HEK293 (cell line): Measurements from ENCODE around the gene TXNDC2.

Experiments
- CTCF ChIA-PET: fragments of 350-600 bp; formaldehyde crosslinking; extraction: SDS; loops from one replicate; lab custom pipeline; 2021; ENCODE audit warnings: antibody characterized with exemption; lab: Yijun Ruan, JAX
- POLR2A ChIA-PET: fragments of 300-600 bp; formaldehyde crosslinking; extraction: SDS; loops from one replicate; lab custom pipeline; 2020; ENCODE audit warnings: antibody characterized with exemption, inconsistent platforms; lab: Yijun Ruan, JAX
- H3K27ac ChIP-seq: fragments of 200-500 bp; sonication (Bioruptor generic); 2 replicates; pipeline ENCODE4 v1.5.1; 2014; ENCODE audit warnings: low read depth, low read length, control low read depth, inconsistent platforms; ENCODE audit errors: extremely low read depth
- H3K36me3 ChIP-seq, 2 experiments: fragments of 200-500 bp in 1 of 2; sonication (Bioruptor generic) in 1 of 2; 1 replicate in 1 of 2; 2 replicates in 1 of 2; pipeline ENCODE4 v1.5.1; 2014 to 2017; ENCODE audit warnings: inconsistent platforms in 2 of 2, low read length in 2 of 2; ENCODE audit not compliant: control insufficient read depth in 2 of 2, insufficient read depth in 1 of 2
- H3K4me1 ChIP-seq: fragments of 200-500 bp; sonication (Bioruptor generic); 2 replicates; pipeline ENCODE4 v1.5.1; 2014; ENCODE audit warnings: mild to moderate bottlenecking, low read length, inconsistent platforms; ENCODE audit not compliant: control insufficient read depth, insufficient read depth
- H3K4me3 ChIP-seq: 2 replicates; pipeline ENCODE4 v1.5.1; 2011; ENCODE audit warnings: low read depth, mild to moderate bottlenecking, control low read depth, low read length, moderate library complexity
- H3K9me3 ChIP-seq: fragments of 200-500 bp; sonication (Bioruptor generic); 2 replicates; pipeline ENCODE4 v1.5.1; 2014; ENCODE audit warnings: low read depth, low read length, inconsistent platforms; ENCODE audit not compliant: control insufficient read depth, insufficient read depth
- GLI2 ChIP-seq: fragments of 450-650 bp; formaldehyde crosslinking; IDR thresholded peaks from 2 replicates; pipeline ENCODE4; 2017; ENCODE audit warnings: missing biosample characterization, missing genetic modification characterization, low read depth, borderline replicate concordance
- HOXD13 ChIP-seq: sonication (generic); formaldehyde crosslinking; IDR thresholded peaks from 2 replicates; pipeline ENCODE4 v1.8.0; 2022; ENCODE audit warnings: missing genetic modification reagents, borderline replicate concordance
- OVOL3 ChIP-seq: fragments of 450-650 bp; formaldehyde crosslinking; IDR thresholded peaks from 2 replicates; pipeline ENCODE4 v1.5.1; 2016; ENCODE audit warnings: missing biosample characterization, missing genetic modification characterization
- SP3 ChIP-seq: fragments of 450-650 bp; formaldehyde crosslinking; IDR thresholded peaks from 2 replicates; pipeline ENCODE4 v1.5.1; 2016; ENCODE audit warnings: missing biosample characterization, missing genetic modification characterization
- TCF7L2 ChIP-seq: IDR thresholded peaks from 2 replicates; pipeline ENCODE4 v1.6.1; 2011; ENCODE audit warnings: low read depth, mild to moderate bottlenecking, inconsistent platforms, low read length, moderate library complexity, borderline replicate concordance
- ZBTB17 ChIP-seq: fragments of 450-650 bp; formaldehyde crosslinking; IDR thresholded peaks from 2 replicates; pipeline ENCODE4 v1.5.1; 2016; ENCODE audit warnings: missing biosample characterization, missing genetic modification characterization
- ZNF202 ChIP-seq: fragments of 450-650 bp; formaldehyde crosslinking; IDR thresholded peaks from 2 replicates; pipeline ENCODE4 v1.5.1; 2016; ENCODE audit warnings: missing biosample characterization, missing genetic modification characterization, borderline replicate concordance
- ZNF274 ChIP-seq, 2 experiments: fragments of 200-500 bp in 1 of 2; fragments of 450-650 bp in 1 of 2; sonication (Bioruptor generic) in 1 of 2; formaldehyde crosslinking in 1 of 2; IDR thresholded peaks; 2 replicates each; pipeline versions ENCODE4 v1.5.1 to v1.6.1; 2014 to 2016; ENCODE audit warnings: borderline replicate concordance in 1 of 2, inconsistent platforms in 1 of 2, low read length in 1 of 2, missing biosample characterization in 1 of 2, missing genetic modification characterization in 1 of 2
- ZNF394 ChIP-seq: fragments of 450-650 bp; formaldehyde crosslinking; IDR thresholded peaks from 2 replicates; pipeline ENCODE4 v1.5.1; 2016; ENCODE audit warnings: missing biosample characterization, missing genetic modification characterization, mild to moderate bottlenecking, moderate library complexity, borderline replicate concordance
- ZNF510 ChIP-seq: fragments of 450-650 bp; formaldehyde crosslinking; IDR thresholded peaks from 2 replicates; pipeline ENCODE4 v1.5.1; 2018; ENCODE audit warnings: mild to moderate bottlenecking, missing genetic modification characterization, missing biosample characterization; ENCODE audit not compliant: insufficient replicate concordance
- ZNF514 ChIP-seq: fragments of 450-650 bp; formaldehyde crosslinking; IDR thresholded peaks from 2 replicates; pipeline ENCODE4 v1.5.1; 2016; ENCODE audit warnings: missing biosample characterization, missing genetic modification characterization
- ZNF571 ChIP-seq: fragments of 450-650 bp; formaldehyde crosslinking; IDR thresholded peaks from 2 replicates; pipeline ENCODE4 v1.5.0; 2017; ENCODE audit warnings: missing biosample characterization, missing genetic modification characterization
- ZNF768 ChIP-seq: fragments of 450-650 bp; formaldehyde crosslinking; IDR thresholded peaks from 2 replicates; pipeline ENCODE4 v1.5.1; 2018; ENCODE audit warnings: missing biosample characterization, mild to moderate bottlenecking, missing genetic modification characterization
- ZNF843 ChIP-seq: fragments of 450-650 bp; formaldehyde crosslinking; IDR thresholded peaks from 2 replicates; pipeline ENCODE4 v1.5.1; 2016; ENCODE audit warnings: missing biosample characterization, missing genetic modification characterization
- TF ChIP-seq, protein P1 (sequence below): fragments of 450-650 bp; IDR thresholded peaks from 2 replicates; pipeline ENCODE4 v1.5.1; 2018; ENCODE audit warnings: missing biosample characterization, mild to moderate bottlenecking, missing genetic modification characterization
- TF ChIP-seq, protein P2 (sequence below): fragments of 450-650 bp; formaldehyde crosslinking; IDR thresholded peaks from 2 replicates; pipeline ENCODE4 v1.5.1; 2017; ENCODE audit warnings: missing biosample characterization, missing genetic modification characterization
- TF ChIP-seq, protein P3 (sequence below): fragments of 450-650 bp; formaldehyde crosslinking; IDR thresholded peaks from 2 replicates; pipeline ENCODE4 v1.5.1; 2016; ENCODE audit warnings: missing biosample characterization, missing genetic modification characterization, borderline replicate concordance

The TXNDC2 gene

GRCh38 chr18:9884532-9885140 lies 1.1 kb upstream of the TXNDC2 start (continued):
- TF ChIP-seq GLI2 (tag by site-specific recombination) (no peak), ZNF394 (tag by site-specific recombination) (no peak)

DNA sequence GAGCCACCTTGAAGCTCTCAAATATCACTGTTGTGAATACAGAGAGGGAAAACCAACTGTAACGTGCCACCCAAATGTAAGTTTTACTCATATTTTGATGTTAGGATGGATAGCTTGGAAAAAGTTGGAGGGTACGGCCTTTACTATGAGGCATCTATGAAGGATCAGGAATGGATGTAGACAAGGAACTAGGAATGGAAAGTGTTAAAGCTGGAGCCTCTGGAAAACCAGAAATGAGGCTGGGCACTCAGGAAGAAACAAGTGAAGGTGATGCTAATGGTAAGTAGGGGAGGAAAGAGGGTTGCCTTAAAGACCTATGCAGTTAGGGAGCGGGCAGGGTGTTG lies 204 bp downstream of the TXNDC2 start:
- H3K4me3 ChIP-seq: no peak overlapping the region
- POLR2A ChIA-PET: no interaction called here
- no peaks in the 10 kb centered on the region for H3K4me1 ChIP-seq
- CTCF ChIA-PET: no interaction called here
- TF ChIP-seq TCF7L2 (no peak), ZNF768 (tag by site-specific recombination) (no peak)
- TF ChIP-seq, protein P1, sequence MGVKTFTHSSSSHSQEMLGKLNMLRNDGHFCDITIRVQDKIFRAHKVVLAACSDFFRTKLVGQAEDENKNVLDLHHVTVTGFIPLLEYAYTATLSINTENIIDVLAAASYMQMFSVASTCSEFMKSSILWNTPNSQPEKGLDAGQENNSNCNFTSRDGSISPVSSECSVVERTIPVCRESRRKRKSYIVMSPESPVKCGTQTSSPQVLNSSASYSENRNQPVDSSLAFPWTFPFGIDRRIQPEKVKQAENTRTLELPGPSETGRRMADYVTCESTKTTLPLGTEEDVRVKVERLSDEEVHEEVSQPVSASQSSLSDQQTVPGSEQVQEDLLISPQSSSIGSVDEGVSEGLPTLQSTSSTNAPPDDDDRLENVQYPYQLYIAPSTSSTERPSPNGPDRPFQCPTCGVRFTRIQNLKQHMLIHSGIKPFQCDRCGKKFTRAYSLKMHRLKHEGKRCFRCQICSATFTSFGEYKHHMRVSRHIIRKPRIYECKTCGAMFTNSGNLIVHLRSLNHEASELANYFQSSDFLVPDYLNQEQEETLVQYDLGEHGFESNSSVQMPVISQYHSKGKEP: no peak
- no peak overlapping the region for H3K27ac ChIP-seq
- H3K36me3 ChIP-seq: no peaks in the 10 kb centered on the region
- H3K9me3 ChIP-seq: no peaks in the 10 kb centered on the region

DNA sequence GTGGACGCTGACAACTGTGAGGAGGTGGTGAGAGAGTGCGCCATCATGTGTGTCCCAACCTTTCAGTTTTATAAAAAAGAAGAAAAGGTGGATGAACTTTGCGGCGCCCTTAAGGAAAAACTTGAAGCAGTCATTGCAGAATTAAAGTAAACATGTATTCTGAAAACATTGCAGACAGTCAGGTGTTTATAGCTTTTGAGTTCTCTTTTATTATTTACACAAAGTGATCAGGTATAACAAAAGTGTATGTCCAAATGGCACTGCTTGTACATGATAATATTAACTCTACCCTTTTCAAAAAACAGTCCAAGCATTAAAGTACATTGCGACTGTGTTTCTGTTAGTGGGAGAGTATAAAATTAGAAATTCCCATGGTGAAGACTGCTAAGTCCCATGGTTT lies 2.2 kb downstream of the TXNDC2 start:
- Histone ChIP-seq H3K36me3 (no peaks in the 10 kb centered on the region), H3K27ac (no peak overlapping the region), H3K4me1 (no peaks in the 10 kb centered on the region), H3K9me3 (no peaks in the 10 kb centered on the region), H3K4me3 (no peak overlapping the region)
- POLR2A ChIA-PET: no interaction called here
- CTCF ChIA-PET: interaction anchor here (0.6 kb wide), 1 partner anchor 10 kb away, joined by 3 read pairs; no protein-coding TSS in a partner anchor
- no peak for TF ChIP-seq ZNF843 (tag by site-specific recombination)
- no peak for TF ChIP-seq ZNF202
- TF ChIP-seq, protein P2, sequence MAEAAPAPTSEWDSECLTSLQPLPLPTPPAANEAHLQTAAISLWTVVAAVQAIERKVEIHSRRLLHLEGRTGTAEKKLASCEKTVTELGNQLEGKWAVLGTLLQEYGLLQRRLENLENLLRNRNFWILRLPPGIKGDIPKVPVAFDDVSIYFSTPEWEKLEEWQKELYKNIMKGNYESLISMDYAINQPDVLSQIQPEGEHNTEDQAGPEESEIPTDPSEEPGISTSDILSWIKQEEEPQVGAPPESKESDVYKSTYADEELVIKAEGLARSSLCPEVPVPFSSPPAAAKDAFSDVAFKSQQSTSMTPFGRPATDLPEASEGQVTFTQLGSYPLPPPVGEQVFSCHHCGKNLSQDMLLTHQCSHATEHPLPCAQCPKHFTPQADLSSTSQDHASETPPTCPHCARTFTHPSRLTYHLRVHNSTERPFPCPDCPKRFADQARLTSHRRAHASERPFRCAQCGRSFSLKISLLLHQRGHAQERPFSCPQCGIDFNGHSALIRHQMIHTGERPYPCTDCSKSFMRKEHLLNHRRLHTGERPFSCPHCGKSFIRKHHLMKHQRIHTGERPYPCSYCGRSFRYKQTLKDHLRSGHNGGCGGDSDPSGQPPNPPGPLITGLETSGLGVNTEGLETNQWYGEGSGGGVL (tag by site-specific recombination): no peak
- TF ChIP-seq, protein P3, sequence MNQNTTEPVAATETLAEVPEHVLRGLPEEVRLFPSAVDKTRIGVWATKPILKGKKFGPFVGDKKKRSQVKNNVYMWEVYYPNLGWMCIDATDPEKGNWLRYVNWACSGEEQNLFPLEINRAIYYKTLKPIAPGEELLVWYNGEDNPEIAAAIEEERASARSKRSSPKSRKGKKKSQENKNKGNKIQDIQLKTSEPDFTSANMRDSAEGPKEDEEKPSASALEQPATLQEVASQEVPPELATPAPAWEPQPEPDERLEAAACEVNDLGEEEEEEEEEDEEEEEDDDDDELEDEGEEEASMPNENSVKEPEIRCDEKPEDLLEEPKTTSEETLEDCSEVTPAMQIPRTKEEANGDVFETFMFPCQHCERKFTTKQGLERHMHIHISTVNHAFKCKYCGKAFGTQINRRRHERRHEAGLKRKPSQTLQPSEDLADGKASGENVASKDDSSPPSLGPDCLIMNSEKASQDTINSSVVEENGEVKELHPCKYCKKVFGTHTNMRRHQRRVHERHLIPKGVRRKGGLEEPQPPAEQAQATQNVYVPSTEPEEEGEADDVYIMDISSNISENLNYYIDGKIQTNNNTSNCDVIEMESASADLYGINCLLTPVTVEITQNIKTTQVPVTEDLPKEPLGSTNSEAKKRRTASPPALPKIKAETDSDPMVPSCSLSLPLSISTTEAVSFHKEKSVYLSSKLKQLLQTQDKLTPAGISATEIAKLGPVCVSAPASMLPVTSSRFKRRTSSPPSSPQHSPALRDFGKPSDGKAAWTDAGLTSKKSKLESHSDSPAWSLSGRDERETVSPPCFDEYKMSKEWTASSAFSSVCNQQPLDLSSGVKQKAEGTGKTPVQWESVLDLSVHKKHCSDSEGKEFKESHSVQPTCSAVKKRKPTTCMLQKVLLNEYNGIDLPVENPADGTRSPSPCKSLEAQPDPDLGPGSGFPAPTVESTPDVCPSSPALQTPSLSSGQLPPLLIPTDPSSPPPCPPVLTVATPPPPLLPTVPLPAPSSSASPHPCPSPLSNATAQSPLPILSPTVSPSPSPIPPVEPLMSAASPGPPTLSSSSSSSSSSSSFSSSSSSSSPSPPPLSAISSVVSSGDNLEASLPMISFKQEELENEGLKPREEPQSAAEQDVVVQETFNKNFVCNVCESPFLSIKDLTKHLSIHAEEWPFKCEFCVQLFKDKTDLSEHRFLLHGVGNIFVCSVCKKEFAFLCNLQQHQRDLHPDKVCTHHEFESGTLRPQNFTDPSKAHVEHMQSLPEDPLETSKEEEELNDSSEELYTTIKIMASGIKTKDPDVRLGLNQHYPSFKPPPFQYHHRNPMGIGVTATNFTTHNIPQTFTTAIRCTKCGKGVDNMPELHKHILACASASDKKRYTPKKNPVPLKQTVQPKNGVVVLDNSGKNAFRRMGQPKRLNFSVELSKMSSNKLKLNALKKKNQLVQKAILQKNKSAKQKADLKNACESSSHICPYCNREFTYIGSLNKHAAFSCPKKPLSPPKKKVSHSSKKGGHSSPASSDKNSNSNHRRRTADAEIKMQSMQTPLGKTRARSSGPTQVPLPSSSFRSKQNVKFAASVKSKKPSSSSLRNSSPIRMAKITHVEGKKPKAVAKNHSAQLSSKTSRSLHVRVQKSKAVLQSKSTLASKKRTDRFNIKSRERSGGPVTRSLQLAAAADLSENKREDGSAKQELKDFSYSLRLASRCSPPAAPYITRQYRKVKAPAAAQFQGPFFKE: no peak
- no peak for TF ChIP-seq HOXD13 (CRISPR knock-in tag)
- TF ChIP-seq ZNF571 (tag by site-specific recombination): no peak
- TF ChIP-seq OVOL3 (tag by site-specific recombination): no peak
- no peak for TF ChIP-seq ZNF510
- TF ChIP-seq SP3 (tag by site-specific recombination): no peak
- no peak for TF ChIP-seq ZBTB17 (tag by site-specific recombination)
- no peak for TF ChIP-seq ZNF514 (tag by site-specific recombination)
- TF ChIP-seq ZNF274 (IDR thresholded peaks at IDR 0.05; ENCODE audit: low read length): no peak
- no peak for TF ChIP-seq ZNF274 (tag by site-specific recombination; IDR thresholded peaks at IDR 0.05; ENCODE audit: borderline replicate concordance)
